Measurements from ENCODE around the gene CCL27.

CCL27 gene

DNA sequence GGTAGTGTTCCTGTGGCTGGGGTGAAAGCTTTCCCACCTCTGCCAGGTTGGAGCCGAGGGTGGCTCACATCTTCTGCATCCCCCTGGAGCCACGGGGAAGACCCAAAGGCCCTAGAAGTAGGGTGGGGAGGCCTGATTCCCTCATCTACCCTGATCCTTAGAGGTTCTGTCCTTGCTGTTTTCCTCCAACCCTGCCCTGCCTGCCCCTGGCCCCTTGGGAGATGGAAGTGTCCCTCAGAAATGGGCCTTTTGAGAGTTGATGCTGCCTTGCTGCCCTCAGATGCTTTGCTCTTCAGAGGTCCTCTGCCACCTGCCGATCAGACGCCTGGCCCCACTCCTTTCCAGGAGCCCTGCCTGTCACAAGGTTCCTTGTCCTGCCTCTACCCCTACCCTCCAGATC, 22.4 kb upstream of the CCL27 start:
- no peak for ATAC-seq (ENCODE audit: low read depth)
- no peaks in the 10 kb centered on the region for H3K4me1 ChIP-seq (ENCODE audit: insufficient read depth, poor library complexity, severe bottlenecking)
- no peaks in the 10 kb centered on the region for H3K27me3 ChIP-seq (ENCODE audit: insufficient read depth, poor library complexity, severe bottlenecking)
- TF ChIP-seq, protein P1, sequence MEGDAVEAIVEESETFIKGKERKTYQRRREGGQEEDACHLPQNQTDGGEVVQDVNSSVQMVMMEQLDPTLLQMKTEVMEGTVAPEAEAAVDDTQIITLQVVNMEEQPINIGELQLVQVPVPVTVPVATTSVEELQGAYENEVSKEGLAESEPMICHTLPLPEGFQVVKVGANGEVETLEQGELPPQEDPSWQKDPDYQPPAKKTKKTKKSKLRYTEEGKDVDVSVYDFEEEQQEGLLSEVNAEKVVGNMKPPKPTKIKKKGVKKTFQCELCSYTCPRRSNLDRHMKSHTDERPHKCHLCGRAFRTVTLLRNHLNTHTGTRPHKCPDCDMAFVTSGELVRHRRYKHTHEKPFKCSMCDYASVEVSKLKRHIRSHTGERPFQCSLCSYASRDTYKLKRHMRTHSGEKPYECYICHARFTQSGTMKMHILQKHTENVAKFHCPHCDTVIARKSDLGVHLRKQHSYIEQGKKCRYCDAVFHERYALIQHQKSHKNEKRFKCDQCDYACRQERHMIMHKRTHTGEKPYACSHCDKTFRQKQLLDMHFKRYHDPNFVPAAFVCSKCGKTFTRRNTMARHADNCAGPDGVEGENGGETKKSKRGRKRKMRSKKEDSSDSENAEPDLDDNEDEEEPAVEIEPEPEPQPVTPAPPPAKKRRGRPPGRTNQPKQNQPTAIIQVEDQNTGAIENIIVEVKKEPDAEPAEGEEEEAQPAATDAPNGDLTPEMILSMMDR (IDR thresholded peaks at IDR 0.05; ENCODE audit: poor library complexity, severe bottlenecking), result no peak
- no peaks in the 10 kb centered on the region for H3K36me3 ChIP-seq (ENCODE audit: low read depth)
- H3K9me3 ChIP-seq (ENCODE audit: severe bottlenecking), result no peaks in the 10 kb centered on the region
- no peak for DNase-seq (ENCODE audit: low spot score)
- H3K4me3 ChIP-seq (ENCODE audit: severe bottlenecking), result no peak overlapping the region
- H3K27ac ChIP-seq (ENCODE audit: poor library complexity, severe bottlenecking), result no peak overlapping the region

DNA sequence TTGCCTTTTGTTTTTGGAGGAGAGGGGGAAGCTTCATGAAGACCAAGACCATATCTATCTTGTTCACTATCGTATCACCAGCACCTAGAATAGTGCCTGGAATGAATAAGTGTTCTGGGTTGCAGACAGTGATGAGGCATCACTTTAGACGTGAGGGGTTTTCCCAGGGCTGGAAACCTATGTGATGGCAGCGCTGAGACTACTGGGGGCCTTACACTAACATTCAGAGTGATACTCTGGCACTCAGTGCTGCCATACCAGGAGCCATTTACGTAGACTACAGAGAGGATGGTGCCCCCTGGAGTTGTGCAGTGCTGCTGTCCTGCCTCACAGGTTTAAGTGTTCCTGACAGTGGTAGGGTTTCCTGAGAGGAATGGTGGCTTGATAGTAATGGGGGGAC, 21.7 kb upstream of the CCL27 start:
- H3K27ac ChIP-seq (ENCODE audit: poor library complexity, severe bottlenecking), result no peak overlapping the region
- no peak overlapping the region for H3K4me3 ChIP-seq (ENCODE audit: severe bottlenecking)
- no peak for ATAC-seq (ENCODE audit: low read depth)

DNA sequence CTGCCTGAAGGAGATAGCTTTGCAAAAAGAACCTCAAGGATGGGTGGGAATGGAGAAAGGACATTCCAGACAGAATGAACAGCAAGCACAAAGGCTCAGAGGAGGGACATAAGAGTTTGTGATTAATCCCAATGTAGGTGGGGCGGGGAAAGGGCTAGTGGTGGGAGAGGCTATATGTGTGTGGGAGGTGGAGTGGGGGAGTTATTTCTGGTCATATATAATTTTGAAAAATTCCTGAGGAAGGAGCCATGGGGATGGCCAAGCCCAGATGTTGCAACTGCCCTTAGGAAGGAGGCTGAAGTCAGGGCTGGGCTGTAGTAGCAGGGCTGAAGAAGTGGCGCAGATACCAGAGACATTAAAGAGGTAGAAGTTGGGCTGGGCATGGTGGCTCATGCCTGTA, 13.4 kb upstream of the CCL27 start:
- DNase-seq (ENCODE audit: low spot score) (no peak), ATAC-seq (ENCODE audit: low read depth) (no peak)
- H3K4me3 ChIP-seq (ENCODE audit: severe bottlenecking), result no peak overlapping the region
- H3K27ac ChIP-seq (ENCODE audit: poor library complexity, severe bottlenecking), result no peak overlapping the region
- no peaks in the 10 kb centered on the region for H3K27me3 ChIP-seq (ENCODE audit: insufficient read depth, poor library complexity, severe bottlenecking)
- H3K36me3 ChIP-seq (ENCODE audit: low read depth), result no peaks in the 10 kb centered on the region
- no peaks in the 10 kb centered on the region for H3K9me3 ChIP-seq (ENCODE audit: severe bottlenecking)
- TF ChIP-seq, protein P1 (IDR thresholded peaks at IDR 0.05; ENCODE audit: poor library complexity, severe bottlenecking), result no peak
- no peaks in the 10 kb centered on the region for H3K4me1 ChIP-seq (ENCODE audit: insufficient read depth, poor library complexity, severe bottlenecking)

More for the DNA sequence above, 21.7 kb upstream of the CCL27 start:
- TF ChIP-seq, protein P1 (IDR thresholded peaks at IDR 0.05; ENCODE audit: poor library complexity, severe bottlenecking), result no peak
- DNase-seq (ENCODE audit: low spot score), result no peak
- no peaks in the 10 kb centered on the region for H3K4me1 ChIP-seq (ENCODE audit: insufficient read depth, poor library complexity, severe bottlenecking)
- no peaks in the 10 kb centered on the region for H3K36me3 ChIP-seq (ENCODE audit: low read depth)
- H3K27me3 ChIP-seq (ENCODE audit: insufficient read depth, poor library complexity, severe bottlenecking), result no peaks in the 10 kb centered on the region
- no peaks in the 10 kb centered on the region for H3K9me3 ChIP-seq (ENCODE audit: severe bottlenecking)

DNA sequence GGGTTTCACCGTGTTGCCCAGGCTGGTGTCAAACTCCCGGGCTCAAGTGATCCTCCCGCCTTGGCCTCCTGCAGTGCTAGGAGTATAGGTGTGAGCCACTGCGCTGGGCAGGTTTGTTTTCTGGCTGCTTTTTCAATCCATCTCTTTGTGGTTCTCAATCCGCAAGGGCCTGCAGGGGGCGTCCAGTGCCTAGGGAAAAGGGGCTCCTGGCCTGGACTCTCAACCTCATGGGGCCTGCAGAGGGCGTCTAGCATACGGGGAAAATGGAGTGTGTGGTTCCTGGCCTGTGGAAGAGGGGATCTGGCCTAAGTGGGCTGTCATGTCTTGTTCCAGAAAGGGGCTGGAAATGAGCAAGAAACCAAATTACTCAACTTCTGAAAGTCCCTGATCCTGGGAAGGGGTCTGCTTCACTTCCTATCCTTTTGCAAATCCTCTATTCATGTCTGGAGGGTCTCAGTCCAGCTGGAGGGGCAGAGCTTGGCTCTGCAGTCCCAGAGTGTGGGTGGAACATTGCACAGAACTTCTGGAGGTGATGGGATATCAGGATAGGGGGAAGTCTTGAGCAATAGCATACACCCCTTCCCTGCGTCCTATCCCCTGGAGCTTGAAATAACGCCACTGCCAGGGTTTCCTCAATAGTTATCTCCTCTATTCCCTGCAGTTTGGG, 12.7 kb upstream of the CCL27 start:
- H3K27me3 ChIP-seq (ENCODE audit: insufficient read depth, poor library complexity, severe bottlenecking), result no peaks in the 10 kb centered on the region
- DNase-seq (ENCODE audit: low spot score) (no peak), ATAC-seq (ENCODE audit: low read depth) (peak; percentile 75)
- no peaks in the 10 kb centered on the region for H3K36me3 ChIP-seq (ENCODE audit: low read depth)
- no peaks in the 10 kb centered on the region for H3K9me3 ChIP-seq (ENCODE audit: severe bottlenecking)
- TF ChIP-seq, protein P1 (IDR thresholded peaks at IDR 0.05; ENCODE audit: poor library complexity, severe bottlenecking), result peak; percentile 72
- H3K4me1 ChIP-seq (ENCODE audit: insufficient read depth, poor library complexity, severe bottlenecking), result no peaks in the 10 kb centered on the region
- no peak overlapping the region for H3K4me3 ChIP-seq (ENCODE audit: severe bottlenecking)
- H3K27ac ChIP-seq (ENCODE audit: poor library complexity, severe bottlenecking), result no peak overlapping the region

DNA sequence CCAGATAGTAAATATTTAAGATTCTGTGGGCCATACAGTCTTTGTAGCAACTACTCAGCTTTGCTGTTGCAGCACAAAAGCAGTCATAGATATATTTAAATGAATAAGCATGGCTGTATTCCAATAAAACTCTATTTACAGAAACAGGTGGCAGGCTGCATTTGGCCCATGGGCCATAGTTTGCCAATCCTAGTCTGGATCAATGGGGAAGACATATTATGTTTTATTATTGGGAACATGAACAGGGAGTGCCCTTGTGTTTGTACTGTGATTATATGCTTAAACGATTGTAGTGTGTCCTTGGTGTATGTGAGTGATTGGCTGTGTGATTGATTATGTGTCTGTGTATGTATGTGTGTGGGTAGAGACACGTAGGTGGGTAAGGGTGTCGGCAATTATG, 12.0 kb upstream of the CCL27 start:
- Histone ChIP-seq H3K4me1 (ENCODE audit: insufficient read depth, poor library complexity, severe bottlenecking) (no peaks in the 10 kb centered on the region), H3K27ac (ENCODE audit: poor library complexity, severe bottlenecking) (no peak overlapping the region), H3K9me3 (ENCODE audit: severe bottlenecking) (no peaks in the 10 kb centered on the region), H3K4me3 (ENCODE audit: severe bottlenecking) (no peak overlapping the region), H3K27me3 (ENCODE audit: insufficient read depth, poor library complexity, severe bottlenecking) (no peaks in the 10 kb centered on the region), H3K36me3 (ENCODE audit: low read depth) (no peaks in the 10 kb centered on the region)
- TF ChIP-seq, protein P1 (IDR thresholded peaks at IDR 0.05; ENCODE audit: poor library complexity, severe bottlenecking), result no peak
- no peak for ATAC-seq (ENCODE audit: low read depth)
- DNase-seq (ENCODE audit: low spot score), result no peak

All from RWPE2 (cell line).